Panc1 (cell line): ENCODE measurements around the gene TBC1D9B. TPM values are rescaled to one million over a fixed set of nuclear protein-coding genes. Genes with fewer than 3 reads are reported as not detected.

Source experiments
- ATAC-seq: fragments of 200-7000 bp; cut with Tn5 transposase; 2 replicates; pipeline ENCODE4 v1.9.1; 2020; ENCODE audit warnings: mild to moderate bottlenecking, moderate library complexity
- BruUV-seq: library from RNA; stranded (reverse); fragments of 400-500 nt; replicated peaks from 2 replicates; lab custom pipeline; 2021; lab: Mats Ljungman, UMichigan
- CTCF ChIA-PET: fragments of 300-600 bp; sonication (Branson Sonifier 250); formaldehyde crosslinking; loops from one replicate; lab custom pipeline; 2022; ENCODE audit warnings: antibody characterized with exemption; lab: Charles Lee
- POLR2A ChIA-PET: fragments of 300-600 bp; sonication (Branson Sonifier 250); formaldehyde crosslinking; loops from one replicate; lab custom pipeline; 2022; ENCODE audit warnings: antibody characterized with exemption; lab: Charles Lee
- DNase-seq: peaks from one replicate; pipeline ENCODE4 v3.0.0-alpha.2; 2010; ENCODE audit warnings: low read depth, low spot score
- H3K27ac ChIP-seq: 2 replicates; pipeline ENCODE4 v1.5.1; 2011; ENCODE audit warnings: mild to moderate bottlenecking, low read length, inconsistent platforms
- H3K27me3 ChIP-seq: fragments of 200-500 bp; sonication (Bioruptor generic); 2 replicates; pipeline ENCODE4 v1.6.0; 2014; ENCODE audit warnings: low read length, inconsistent platforms; ENCODE audit not compliant: control insufficient read depth, insufficient read depth
- H3K36me3 ChIP-seq: fragments of 200-500 bp; sonication (Bioruptor generic); 2 replicates; pipeline ENCODE4 v1.5.1; 2014; ENCODE audit warnings: inconsistent platforms, mild to moderate bottlenecking, low read length, moderate library complexity; ENCODE audit not compliant: control insufficient read depth, insufficient read depth
- H3K4me1 ChIP-seq: 2 replicates; pipeline ENCODE4 v1.5.1; 2011; ENCODE audit warnings: inconsistent platforms, mild to moderate bottlenecking, low read length, moderate library complexity; ENCODE audit not compliant: control insufficient read depth, insufficient read depth
- H3K4me3 ChIP-seq, 2 experiments: 2 replicates each; pipeline ENCODE4 v1.5.1; 2011 to 2012; ENCODE audit warnings: low read depth in 2 of 2, low read length in 2 of 2, mild to moderate bottlenecking in 2 of 2, inconsistent platforms in 1 of 2, moderate library complexity in 1 of 2
- H3K9me3 ChIP-seq: fragments of 200-500 bp; sonication (Bioruptor generic); 2 replicates; pipeline ENCODE4 v1.5.1; 2014; ENCODE audit warnings: low read depth, mild to moderate bottlenecking, inconsistent platforms, low read length, moderate library complexity; ENCODE audit not compliant: control insufficient read depth, insufficient read depth
- POLR2AphosphoS5 ChIP-seq: IDR thresholded peaks from 2 replicates; pipeline ENCODE4 v1.6.1; 2012; ENCODE audit warnings: mild to moderate bottlenecking, low read depth, low read length, moderate library complexity
- SIN3A ChIP-seq: IDR thresholded peaks from 2 replicates; pipeline ENCODE4 v1.6.1; 2012; ENCODE audit warnings: low read depth, mild to moderate bottlenecking, low read length, moderate library complexity, borderline replicate concordance; ENCODE audit not compliant: insufficient read depth
- TCF7L2 ChIP-seq: IDR thresholded peaks from 2 replicates; pipeline ENCODE4 v1.6.1; 2011; ENCODE audit warnings: mild to moderate bottlenecking, low read depth, low read length, inconsistent platforms
- in situ Hi-C: cut with HindIII; loops from 2 replicates; pipeline ENCODE4 v1.10.0; 2016; ENCODE audit warnings: low sequenced_read_pairs, low pct_unique_long_range_greater_than_20kb
- intact Hi-C: fragments of 100-400 bp; cut with micrococcal nuclease; formaldehyde crosslinking; loops from one replicate; pipeline ENCODE4 v1.10.0; 2022; ENCODE audit not compliant: unreplicated experiment
- total RNA-seq: library from RNA; stranded (reverse); gene quantifications from one replicate; pipeline ENCODE4 v1.2.1, GENCODE V29; 2021; ENCODE audit not compliant: unreplicated experiment
- TF ChIP-seq, protein P1 (sequence below): fragments of 450-650 bp; IDR thresholded peaks from 2 replicates; pipeline ENCODE4 v1.5.1; 2017; ENCODE audit warnings: mild to moderate bottlenecking
- TF ChIP-seq, protein P2 (sequence below), 2 experiments: IDR thresholded peaks; 2 replicates each; pipeline ENCODE4 v1.6.1; 2011 to 2012; ENCODE audit warnings: low read depth in 2 of 2, control low read depth in 1 of 2, low read length in 1 of 2, mild to moderate bottlenecking in 1 of 2, moderate library complexity in 1 of 2; ENCODE audit not compliant: insufficient read depth in 1 of 2

Gene TBC1D9B
- total RNA-seq, 1 experiment from 2014 or later: 131 TPM

DNA sequence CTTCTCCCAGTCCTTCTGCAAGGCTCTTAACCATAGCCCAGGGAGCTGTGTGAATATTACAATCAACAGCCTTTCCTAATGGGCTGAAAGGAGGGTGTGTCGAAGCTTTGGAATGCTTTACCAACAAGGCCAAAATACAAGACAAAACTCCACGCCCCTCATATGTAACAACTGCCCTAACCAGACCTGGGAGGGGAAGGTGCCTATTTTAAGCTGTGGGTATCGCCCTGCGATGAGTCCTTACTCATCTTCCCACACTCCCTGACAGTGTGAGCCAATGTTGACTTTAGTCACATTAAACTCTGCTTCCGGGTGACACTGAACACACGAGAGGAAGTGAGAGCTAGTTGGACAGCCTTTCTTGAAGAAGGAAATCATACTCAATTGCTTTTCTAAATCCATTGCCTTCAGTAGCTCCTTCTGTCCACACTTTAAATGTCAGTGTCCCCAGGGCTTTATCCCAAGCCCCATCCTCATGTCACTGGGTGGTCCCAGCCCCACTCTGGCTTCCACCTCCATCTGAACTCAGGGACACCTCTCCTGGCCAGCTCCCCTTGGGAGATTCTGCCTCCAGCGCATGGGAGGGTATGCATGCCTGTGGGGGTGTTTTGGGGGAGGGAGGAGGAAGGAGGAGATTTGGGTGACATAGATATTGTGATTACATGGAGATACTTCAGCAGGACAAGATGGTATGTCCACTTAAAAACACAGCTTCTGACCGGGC is 6.5 kb upstream of the TBC1D9B start:
- no peaks in the 10 kb centered on the region for H3K36me3 ChIP-seq
- no peak for TF ChIP-seq TCF7L2
- TF ChIP-seq, protein P1, sequence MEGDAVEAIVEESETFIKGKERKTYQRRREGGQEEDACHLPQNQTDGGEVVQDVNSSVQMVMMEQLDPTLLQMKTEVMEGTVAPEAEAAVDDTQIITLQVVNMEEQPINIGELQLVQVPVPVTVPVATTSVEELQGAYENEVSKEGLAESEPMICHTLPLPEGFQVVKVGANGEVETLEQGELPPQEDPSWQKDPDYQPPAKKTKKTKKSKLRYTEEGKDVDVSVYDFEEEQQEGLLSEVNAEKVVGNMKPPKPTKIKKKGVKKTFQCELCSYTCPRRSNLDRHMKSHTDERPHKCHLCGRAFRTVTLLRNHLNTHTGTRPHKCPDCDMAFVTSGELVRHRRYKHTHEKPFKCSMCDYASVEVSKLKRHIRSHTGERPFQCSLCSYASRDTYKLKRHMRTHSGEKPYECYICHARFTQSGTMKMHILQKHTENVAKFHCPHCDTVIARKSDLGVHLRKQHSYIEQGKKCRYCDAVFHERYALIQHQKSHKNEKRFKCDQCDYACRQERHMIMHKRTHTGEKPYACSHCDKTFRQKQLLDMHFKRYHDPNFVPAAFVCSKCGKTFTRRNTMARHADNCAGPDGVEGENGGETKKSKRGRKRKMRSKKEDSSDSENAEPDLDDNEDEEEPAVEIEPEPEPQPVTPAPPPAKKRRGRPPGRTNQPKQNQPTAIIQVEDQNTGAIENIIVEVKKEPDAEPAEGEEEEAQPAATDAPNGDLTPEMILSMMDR: no peak
- TF ChIP-seq SIN3A: no peak
- no peak for TF ChIP-seq POLR2AphosphoS5
- TF ChIP-seq, protein P2, sequence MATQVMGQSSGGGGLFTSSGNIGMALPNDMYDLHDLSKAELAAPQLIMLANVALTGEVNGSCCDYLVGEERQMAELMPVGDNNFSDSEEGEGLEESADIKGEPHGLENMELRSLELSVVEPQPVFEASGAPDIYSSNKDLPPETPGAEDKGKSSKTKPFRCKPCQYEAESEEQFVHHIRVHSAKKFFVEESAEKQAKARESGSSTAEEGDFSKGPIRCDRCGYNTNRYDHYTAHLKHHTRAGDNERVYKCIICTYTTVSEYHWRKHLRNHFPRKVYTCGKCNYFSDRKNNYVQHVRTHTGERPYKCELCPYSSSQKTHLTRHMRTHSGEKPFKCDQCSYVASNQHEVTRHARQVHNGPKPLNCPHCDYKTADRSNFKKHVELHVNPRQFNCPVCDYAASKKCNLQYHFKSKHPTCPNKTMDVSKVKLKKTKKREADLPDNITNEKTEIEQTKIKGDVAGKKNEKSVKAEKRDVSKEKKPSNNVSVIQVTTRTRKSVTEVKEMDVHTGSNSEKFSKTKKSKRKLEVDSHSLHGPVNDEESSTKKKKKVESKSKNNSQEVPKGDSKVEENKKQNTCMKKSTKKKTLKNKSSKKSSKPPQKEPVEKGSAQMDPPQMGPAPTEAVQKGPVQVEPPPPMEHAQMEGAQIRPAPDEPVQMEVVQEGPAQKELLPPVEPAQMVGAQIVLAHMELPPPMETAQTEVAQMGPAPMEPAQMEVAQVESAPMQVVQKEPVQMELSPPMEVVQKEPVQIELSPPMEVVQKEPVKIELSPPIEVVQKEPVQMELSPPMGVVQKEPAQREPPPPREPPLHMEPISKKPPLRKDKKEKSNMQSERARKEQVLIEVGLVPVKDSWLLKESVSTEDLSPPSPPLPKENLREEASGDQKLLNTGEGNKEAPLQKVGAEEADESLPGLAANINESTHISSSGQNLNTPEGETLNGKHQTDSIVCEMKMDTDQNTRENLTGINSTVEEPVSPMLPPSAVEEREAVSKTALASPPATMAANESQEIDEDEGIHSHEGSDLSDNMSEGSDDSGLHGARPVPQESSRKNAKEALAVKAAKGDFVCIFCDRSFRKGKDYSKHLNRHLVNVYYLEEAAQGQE (IDR thresholded peaks at IDR 0.05; ENCODE audit: insufficient read depth in 1 of 2, low read depth in 2 of 2, low read length in 1 of 2): no peak
- ChIA-PET CTCF (no interaction called here), POLR2A (no interaction called here)
- H3K27me3 ChIP-seq: no peaks in the 10 kb centered on the region
- H3K9me3 ChIP-seq: no peaks in the 10 kb centered on the region
- ATAC-seq: no peak; the same call in 1 of the 2 replicates
- H3K4me3 ChIP-seq: no peak overlapping the region
- no TSS peak for BruUV-seq
- peak; percentile 56 for DNase-seq
- no peaks in the 10 kb centered on the region for H3K4me1 ChIP-seq
- in situ Hi-C loops (no loop called here), intact Hi-C loops (no loop called here)
- H3K27ac ChIP-seq: no peak overlapping the region

DNA sequence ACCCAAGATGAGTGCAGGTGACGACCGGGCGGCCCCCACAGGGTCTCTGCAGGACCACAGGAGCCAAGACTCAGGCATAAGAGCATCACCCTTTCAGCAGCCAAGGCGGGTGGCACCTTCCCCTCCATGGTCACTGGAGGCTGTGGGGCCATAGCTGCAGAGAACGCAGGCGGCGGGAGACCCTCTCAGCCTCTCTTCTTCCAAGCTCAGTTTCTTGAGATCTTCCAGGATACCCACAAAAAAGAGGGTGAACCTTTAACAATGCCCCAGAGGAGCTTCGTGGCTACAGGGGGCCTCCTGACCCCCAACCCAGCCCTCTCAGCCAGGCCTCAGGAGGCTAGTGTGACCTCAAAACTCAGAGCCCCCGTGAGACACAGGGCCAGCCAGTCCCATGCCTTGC is 5.8 kb upstream of the TBC1D9B start:
- H3K4me3 ChIP-seq: no peak overlapping the region
- intact Hi-C loops: no loop called here
- H3K36me3 ChIP-seq: no peaks in the 10 kb centered on the region
- TF ChIP-seq TCF7L2: no peak
- no peak for TF ChIP-seq SIN3A
- no peak for TF ChIP-seq POLR2AphosphoS5
- TF ChIP-seq, protein P1: no peak
- TF ChIP-seq, protein P2 (IDR thresholded peaks at IDR 0.05; ENCODE audit: insufficient read depth in 1 of 2, low read depth in 2 of 2, low read length in 1 of 2): no peak
- BruUV-seq: no TSS peak
- POLR2A ChIA-PET: no interaction called here
- no peaks in the 10 kb centered on the region for H3K27me3 ChIP-seq
- ATAC-seq (no peak), DNase-seq (no peak)
- CTCF ChIA-PET: no interaction called here
- in situ Hi-C loops: no loop called here
- H3K9me3 ChIP-seq: no peaks in the 10 kb centered on the region
- H3K27ac ChIP-seq: no peak overlapping the region
- H3K4me1 ChIP-seq: no peaks in the 10 kb centered on the region
